Activated CD8-positive, alpha-beta T cell treated with anti-CD3 and anti-CD28 coated beads for 36 hours (primary cell): Measurements from ENCODE around the gene AKAP12. TPM values are rescaled to one million over a fixed set of nuclear protein-coding genes. Genes with fewer than 3 reads are reported as not detected.

Experiments used
- ATAC-seq: fragments of 200-7000 bp; cut with Tn5 transposase; one replicate; pipeline ENCODE4 v1.10.0; 2021; ENCODE audit warnings: mild to moderate bottlenecking, moderate library complexity
- CTCF ChIA-PET: fragments of 350-600 bp; sonication (Branson Sonifier 250); formaldehyde crosslinking; loops from one replicate; lab custom pipeline; 2021; ENCODE audit warnings: antibody characterized with exemption; lab: Charles Lee
- POLR2A ChIA-PET: fragments of 350-600 bp; sonication (Branson Sonifier 250); formaldehyde crosslinking; loops from one replicate; lab custom pipeline; 2021; ENCODE audit warnings: antibody characterized with exemption; lab: Charles Lee
- DNase-seq: peaks from one replicate; pipeline ENCODE4 v3.0.0-alpha.2; 2020
- H3K27ac Mint-ChIP-seq: one replicate; pipeline ENCODE4 v1.8.0; 2021; ENCODE audit warnings: mild to moderate bottlenecking, mixed read lengths
- H3K27me3 Mint-ChIP-seq: one replicate; pipeline ENCODE4 v1.8.0; 2021; ENCODE audit warnings: mixed read lengths
- H3K36me3 Mint-ChIP-seq: one replicate; pipeline ENCODE4 v1.8.0; 2021; ENCODE audit warnings: low read depth, mixed read lengths
- H3K4me1 Mint-ChIP-seq: one replicate; pipeline ENCODE4 v1.8.0; 2021; ENCODE audit warnings: low read depth, mixed read lengths
- H3K4me3 Mint-ChIP-seq: one replicate; pipeline ENCODE4 v1.8.0; 2021; ENCODE audit warnings: mild to moderate bottlenecking, moderate library complexity, mixed read lengths
- H3K9me3 Mint-ChIP-seq: one replicate; pipeline ENCODE4 v1.8.0; 2021; ENCODE audit warnings: mixed read lengths
- intact Hi-C: fragments of 100-400 bp; cut with micrococcal nuclease; formaldehyde crosslinking; loops from one replicate; pipeline ENCODE4 v1.10.0; 2022
- total RNA-seq, 2 experiments: library from RNA; stranded (reverse); gene quantifications; one replicate each; pipeline ENCODE4 v1.2.3, GENCODE V29; 2021
- TF ChIP-seq, protein P1 (sequence below): fragments of 200-600 bp; IDR thresholded peaks from one replicate; pipeline ENCODE4 v1.8.0; 2022; ENCODE audit warnings: antibody characterized with exemption, mild to moderate bottlenecking

AKAP12 gene
- total RNA-seq, 2 experiments from 2014 or later = 3.2 to 4.0 TPM

DNA sequence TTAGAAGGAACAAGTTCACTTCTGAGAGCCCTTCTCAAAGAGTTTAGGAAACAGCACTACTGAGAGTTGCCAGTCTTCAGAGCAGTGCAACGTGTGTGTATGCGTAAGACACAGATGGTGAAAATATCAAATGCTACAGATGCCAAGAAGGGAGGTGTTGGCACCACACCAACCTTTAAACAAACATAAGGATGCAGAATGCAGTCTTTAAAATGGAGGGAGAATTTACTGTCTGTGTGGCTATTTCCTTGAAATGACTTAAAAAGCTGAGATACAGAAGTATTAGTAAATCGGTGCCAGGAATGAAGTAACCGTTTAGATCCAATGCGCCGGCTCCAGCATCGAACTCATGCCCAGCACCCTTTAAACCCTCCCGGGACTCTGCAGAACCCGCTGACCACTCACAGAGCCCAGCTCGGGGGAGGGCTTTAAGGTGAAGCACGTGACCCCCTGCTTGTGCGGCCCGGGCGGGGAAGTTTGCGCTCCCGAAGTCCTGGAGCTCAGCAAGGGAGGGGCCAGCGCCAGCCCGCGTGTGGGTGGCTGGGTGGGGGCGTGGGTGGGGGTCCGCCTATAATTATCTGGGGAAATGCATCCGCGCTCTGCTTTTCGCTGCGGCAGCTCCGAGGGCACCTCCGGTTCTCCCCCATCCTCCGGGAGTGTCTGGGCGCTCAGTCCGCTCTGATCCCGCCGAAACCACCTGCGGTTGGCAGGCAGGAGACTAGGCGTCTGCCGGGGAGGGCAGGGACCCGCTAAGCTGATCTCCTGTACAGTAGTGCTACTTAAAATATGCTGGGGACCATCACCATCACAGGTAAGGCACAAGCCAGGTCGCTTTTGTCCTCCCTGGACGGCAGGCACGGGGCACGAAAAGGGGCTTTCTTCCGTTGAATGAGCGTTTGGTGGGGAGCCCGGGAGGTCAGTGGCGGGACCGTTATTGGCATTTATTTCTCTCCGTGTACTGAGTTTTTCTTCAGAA lies 85.6 kb downstream of the AKAP12 start:
- H3K27me3 Mint-ChIP-seq = peaks cover 40% of the 10 kb centered on the region
- no peak overlapping the region for H3K27ac Mint-ChIP-seq
- ATAC-seq = peak; percentile 46
- TF ChIP-seq, protein P1, sequence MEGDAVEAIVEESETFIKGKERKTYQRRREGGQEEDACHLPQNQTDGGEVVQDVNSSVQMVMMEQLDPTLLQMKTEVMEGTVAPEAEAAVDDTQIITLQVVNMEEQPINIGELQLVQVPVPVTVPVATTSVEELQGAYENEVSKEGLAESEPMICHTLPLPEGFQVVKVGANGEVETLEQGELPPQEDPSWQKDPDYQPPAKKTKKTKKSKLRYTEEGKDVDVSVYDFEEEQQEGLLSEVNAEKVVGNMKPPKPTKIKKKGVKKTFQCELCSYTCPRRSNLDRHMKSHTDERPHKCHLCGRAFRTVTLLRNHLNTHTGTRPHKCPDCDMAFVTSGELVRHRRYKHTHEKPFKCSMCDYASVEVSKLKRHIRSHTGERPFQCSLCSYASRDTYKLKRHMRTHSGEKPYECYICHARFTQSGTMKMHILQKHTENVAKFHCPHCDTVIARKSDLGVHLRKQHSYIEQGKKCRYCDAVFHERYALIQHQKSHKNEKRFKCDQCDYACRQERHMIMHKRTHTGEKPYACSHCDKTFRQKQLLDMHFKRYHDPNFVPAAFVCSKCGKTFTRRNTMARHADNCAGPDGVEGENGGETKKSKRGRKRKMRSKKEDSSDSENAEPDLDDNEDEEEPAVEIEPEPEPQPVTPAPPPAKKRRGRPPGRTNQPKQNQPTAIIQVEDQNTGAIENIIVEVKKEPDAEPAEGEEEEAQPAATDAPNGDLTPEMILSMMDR = no peak
- peaks cover 18% of the 10 kb centered on the region for H3K4me1 Mint-ChIP-seq
- ChIA-PET POLR2A (interaction anchor here (1.1 kb wide), 2 partner anchors 311 to 462 kb away, joined by 3 to 5 read pairs; no protein-coding TSS in a partner anchor), CTCF (interaction anchor here (0.7 to 4.6 kb wide), 80 partner anchors 10 to 632 kb away, joined by 3 to 179 read pairs (median 6); no protein-coding TSS in a partner anchor)
- H3K9me3 Mint-ChIP-seq = no peaks in the 10 kb centered on the region
- H3K36me3 Mint-ChIP-seq = no peaks in the 10 kb centered on the region
- intact Hi-C loops = no loop called here
- DNase-seq = peak; percentile 26
- peak overlapping the region; percentile 55 for H3K4me3 Mint-ChIP-seq

DNA sequence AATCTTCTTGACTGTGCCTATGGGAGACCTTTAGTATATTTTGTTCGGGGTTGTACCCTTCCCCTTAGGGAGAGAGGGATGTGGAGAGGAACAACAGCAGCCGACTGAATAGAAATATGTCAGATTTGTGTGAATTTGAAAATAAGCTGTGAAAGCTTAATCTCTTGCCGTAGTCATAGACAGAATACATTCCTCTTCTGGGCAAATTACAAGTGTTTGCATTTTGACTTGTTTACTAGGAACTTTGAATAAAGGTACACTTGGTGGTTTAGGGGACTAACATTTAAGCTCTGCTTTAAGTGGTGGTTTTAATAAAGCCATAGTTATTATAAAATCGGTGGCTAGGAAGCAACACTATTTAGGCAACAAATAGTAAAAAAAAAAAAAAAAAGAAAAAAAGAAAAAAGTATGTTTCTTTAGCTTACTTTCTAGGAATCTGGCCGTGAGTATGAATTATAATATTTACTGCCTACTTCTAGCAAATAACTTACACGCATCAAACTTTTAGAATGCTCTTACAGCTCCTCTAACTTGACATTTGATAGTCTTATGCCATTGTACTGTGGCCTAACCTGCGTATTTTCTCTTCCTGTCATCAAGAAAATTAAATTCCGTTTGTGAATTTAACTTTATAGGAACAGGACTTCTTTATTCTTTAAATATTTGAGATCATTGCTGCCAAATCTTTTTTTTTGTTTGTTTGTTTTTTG lies 86.5 kb downstream of the AKAP12 start:
- Mint-ChIP-seq H3K4me1 (peaks cover 18% of the 10 kb centered on the region), H3K4me3 (peak overlapping the region; percentile 55), H3K9me3 (no peaks in the 10 kb centered on the region), H3K27me3 (peaks cover 41% of the 10 kb centered on the region), H3K36me3 (no peaks in the 10 kb centered on the region), H3K27ac (no peak overlapping the region)
- DNase-seq (no peak), ATAC-seq (no peak)
- ChIA-PET POLR2A (no interaction called here), CTCF (interaction anchor here (0.6 to 4.6 kb wide), 10 partner anchors 9 to 434 kb away, joined by 3 to 179 read pairs (median 7); no protein-coding TSS in a partner anchor)
- intact Hi-C loops = no loop called here
- TF ChIP-seq, protein P1 = no peak

DNA sequence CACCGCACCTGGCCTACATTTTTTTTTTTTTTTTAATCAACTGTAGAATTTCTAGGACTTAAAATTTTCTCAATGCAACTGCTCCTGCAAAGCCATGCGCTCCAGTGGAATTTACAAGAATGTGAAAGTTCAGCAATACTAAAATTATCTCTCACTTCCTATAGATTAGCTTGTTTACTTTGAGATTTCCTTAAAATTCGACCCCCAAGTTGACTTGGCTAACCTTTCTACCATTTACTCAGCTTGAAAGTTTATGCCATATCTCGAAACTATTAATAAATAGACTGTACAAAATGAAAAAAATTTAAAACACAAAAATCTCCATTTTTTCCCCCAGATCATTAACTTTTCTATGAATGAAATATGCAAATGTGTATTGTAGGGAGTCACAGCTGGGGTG lies 87.3 kb downstream of the AKAP12 start:
- intact Hi-C loops = no loop called here
- ATAC-seq (no peak), DNase-seq (no peak)
- Mint-ChIP-seq H3K27me3 (peaks cover 41% of the 10 kb centered on the region), H3K36me3 (no peaks in the 10 kb centered on the region), H3K4me1 (peaks cover 18% of the 10 kb centered on the region), H3K9me3 (no peaks in the 10 kb centered on the region), H3K4me3 (no peak overlapping the region), H3K27ac (no peak overlapping the region)
- POLR2A ChIA-PET = no interaction called here
- TF ChIP-seq, protein P1 = no peak
- CTCF ChIA-PET = interaction anchor here (0.8 to 4.5 kb wide), 4 partner anchors 8 to 434 kb away, joined by 3 to 179 read pairs (median 34); no protein-coding TSS in a partner anchor

DNA sequence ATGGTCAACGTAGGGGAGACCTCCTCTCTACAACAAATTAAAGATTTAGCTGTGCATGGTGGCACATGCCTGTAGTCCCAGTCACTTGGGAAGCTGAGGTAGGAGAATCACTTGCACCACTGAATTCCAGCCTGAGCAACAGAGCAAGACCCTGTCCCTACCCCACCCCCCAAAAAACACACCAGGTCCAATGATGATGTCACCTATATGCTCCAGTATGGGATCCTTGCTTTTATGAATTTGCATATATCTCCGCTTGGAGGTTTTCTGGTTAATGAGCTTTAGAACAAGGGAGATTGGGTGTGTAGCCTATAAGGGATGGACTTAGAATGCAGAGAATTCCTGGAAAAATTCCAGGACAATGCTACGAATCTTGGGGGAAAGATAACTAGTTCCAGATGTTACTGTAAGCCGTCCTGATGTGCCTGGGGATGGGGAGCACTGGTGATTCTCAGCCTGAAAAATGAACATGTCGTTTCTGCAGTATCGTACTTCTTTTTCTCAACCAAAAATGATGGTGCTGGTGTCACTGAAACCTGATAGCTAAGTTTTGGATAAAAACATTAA lies 90.4 kb downstream of the AKAP12 start:
- H3K27ac Mint-ChIP-seq = no peak overlapping the region
- H3K4me3 Mint-ChIP-seq = no peak overlapping the region
- ChIA-PET CTCF (interaction anchor here (3.4 kb wide), 1 partner anchor 316 kb away, joined by 11 read pairs; no protein-coding TSS in a partner anchor), POLR2A (interaction anchor here (0.7 kb wide), 2 partner anchors 347 to 437 kb away, joined by 3 to 4 read pairs; no protein-coding TSS in a partner anchor)
- TF ChIP-seq, protein P1 = no peak
- intact Hi-C loops = no loop called here
- DNase-seq (no peak), ATAC-seq (no peak)
- H3K27me3 Mint-ChIP-seq = peaks cover 25% of the 10 kb centered on the region
- peaks cover 8% of the 10 kb centered on the region for H3K4me1 Mint-ChIP-seq
- no peaks in the 10 kb centered on the region for H3K9me3 Mint-ChIP-seq
- H3K36me3 Mint-ChIP-seq = no peaks in the 10 kb centered on the region
